Astrocyte (in vitro differentiated cells and primary cell): Measurements from ENCODE around the gene CDK5RAP1.

Experiments
- CTCF ChIP-seq: IDR thresholded peaks from 2 replicates; pipeline ENCODE4 v1.5.1; 2011; ENCODE audit warnings: low read depth, mild to moderate bottlenecking, inconsistent platforms, low read length, moderate library complexity; ENCODE audit not compliant: insufficient read depth
- EZH2 ChIP-seq: IDR thresholded peaks from 2 replicates; pipeline ENCODE4 v1.6.1; 2012; ENCODE audit warnings: mild to moderate bottlenecking, low read length, inconsistent platforms; ENCODE audit not compliant: insufficient read depth

GRCh38 chr20:33393609-33394008, 7.7 kb downstream of the CDK5RAP1 start:
- TF ChIP-seq CTCF, result no peak
- TF ChIP-seq EZH2, result no peak
